Amniotic stem cell (primary cell): ENCODE data around the gene RELN.

Source experiments
- DNase-seq: peaks from one replicate; lab custom pipeline; 2025; lab: John Stamatoyannopoulos, UW

Gene RELN

GRCh38 chr7:103632005-103632639, 357.3 kb downstream of the RELN start:
- DNase-seq = no peak

- no peak for DNase-seq
Observed at GRCh38 chr7:103630318-103630717, 359.1 kb downstream of the RELN start.

- DNase-seq = no peak
Observed at GRCh38 chr7:103628742-103629141, 360.7 kb downstream of the RELN start.

GRCh38 chr7:103626776-103627175, 362.7 kb downstream of the RELN start:
- no peak for DNase-seq

GRCh38 chr7:103622274-103622673, 367.2 kb downstream of the RELN start:
- no peak for DNase-seq

- DNase-seq = no peak
Observed at GRCh38 chr7:103613655-103614642, 375.5 kb downstream of the RELN start.

- no peak for DNase-seq
Observed at GRCh38 chr7:103609778-103610177, 379.7 kb downstream of the RELN start.

- DNase-seq = no peak
Observed at GRCh38 chr7:103605640-103606039, 383.8 kb downstream of the RELN start.

- DNase-seq = no peak
Observed at GRCh38 chr7:103598326-103598905, 391.0 kb downstream of the RELN start.

- no peak for DNase-seq
Observed at GRCh38 chr7:103597606-103598005, 391.9 kb downstream of the RELN start.

- no peak for DNase-seq
Observed at GRCh38 chr7:103594186-103594585, 395.3 kb downstream of the RELN start.

GRCh38 chr7:103593691-103594090, 395.8 kb downstream of the RELN start:
- DNase-seq = no peak

- no peak for DNase-seq
Observed at GRCh38 chr7:103592844-103593243, 396.6 kb downstream of the RELN start.

- DNase-seq = no peak
Observed at GRCh38 chr7:103592187-103592586, 397.3 kb downstream of the RELN start.

GRCh38 chr7:103580031-103580430, 409.4 kb downstream of the RELN start:
- no peak for DNase-seq

- no peak for DNase-seq
Observed at GRCh38 chr7:103577059-103577458, 412.4 kb downstream of the RELN start.

- DNase-seq = no peak
Observed at GRCh38 chr7:103576641-103577040, 412.8 kb downstream of the RELN start.

- no peak for DNase-seq
Observed at GRCh38 chr7:103574576-103574975, 414.9 kb downstream of the RELN start.

GRCh38 chr7:103573479-103574058, 415.9 kb downstream of the RELN start:
- no peak for DNase-seq

GRCh38 chr7:103571586-103571985, 417.9 kb downstream of the RELN start:
- DNase-seq = no peak

GRCh38 chr7:103569621-103570305, 419.7 kb downstream of the RELN start:
- no peak for DNase-seq

- no peak for DNase-seq
Observed at GRCh38 chr7:103564416-103564815, 425.0 kb downstream of the RELN start.
